Endothelial cell (in vitro differentiated cells): Measurements from ENCODE around the gene NEO1. TPM values are rescaled to one million over a fixed set of nuclear protein-coding genes. Genes with fewer than 3 reads are reported as not detected.
A peak's percentile ranks its signal among the peaks of the same experiment; 100 is the strongest.

Experiments used
- DNase-seq: peaks from one replicate; pipeline ENCODE4 v3.0.0; 2021; ENCODE audit warnings: low spot score
- H3K27ac Mint-ChIP-seq: one replicate; pipeline ENCODE4 v1.8.0; 2021; ENCODE audit warnings: mixed read lengths, inconsistent platforms; ENCODE audit not compliant: unreplicated experiment
- H3K27me3 Mint-ChIP-seq: one replicate; pipeline ENCODE4 v1.8.0; 2021; ENCODE audit warnings: mild to moderate bottlenecking, moderate library complexity, mixed read lengths, inconsistent platforms; ENCODE audit not compliant: unreplicated experiment
- H3K36me3 Mint-ChIP-seq: one replicate; pipeline ENCODE4 v1.8.0; 2021; ENCODE audit warnings: mild to moderate bottlenecking, low read depth, mixed read lengths, inconsistent platforms; ENCODE audit not compliant: unreplicated experiment
- H3K4me1 Mint-ChIP-seq: one replicate; pipeline ENCODE4 v1.8.0; 2021; ENCODE audit warnings: mild to moderate bottlenecking, mixed read lengths, inconsistent platforms; ENCODE audit not compliant: unreplicated experiment
- H3K4me3 Mint-ChIP-seq: one replicate; pipeline ENCODE4 v1.8.0; 2021; ENCODE audit warnings: mild to moderate bottlenecking, mixed read lengths, inconsistent platforms; ENCODE audit not compliant: unreplicated experiment
- H3K9me3 Mint-ChIP-seq: one replicate; pipeline ENCODE4 v1.8.0; 2021; ENCODE audit warnings: mixed read lengths, inconsistent platforms; ENCODE audit not compliant: unreplicated experiment
- CTCF ChIP-seq: fragments of 200-600 bp; sonication (generic); IDR thresholded peaks from one replicate; pipeline ENCODE4 v1.5.0; 2021; ENCODE audit warnings: antibody characterized with exemption; ENCODE audit not compliant: unreplicated experiment
- total RNA-seq: library from RNA; stranded (reverse); fragmentation: NEBNext Ultra II Directional; extraction: Animal tissue kit (Norgen Biotek cat#: 25700); gene quantifications from one replicate; pipeline ENCODE4 v1.2.1, GENCODE V29; 2021; ENCODE audit not compliant: unreplicated experiment

NEO1 gene
- total RNA-seq, 1 donor from 2014 or later: 140 TPM

- no peaks in the 10 kb centered on the region for H3K36me3 Mint-ChIP-seq
- TF ChIP-seq CTCF: no peak
- no peaks in the 10 kb centered on the region for H3K27me3 Mint-ChIP-seq
- no peaks in the 10 kb centered on the region for H3K9me3 Mint-ChIP-seq
- no peak overlapping the region for H3K27ac Mint-ChIP-seq
- no peak overlapping the region for H3K4me3 Mint-ChIP-seq
- DNase-seq: no peak
- H3K4me1 Mint-ChIP-seq: no peaks in the 10 kb centered on the region
Measured at GRCh38 chr15:73069109-73069508, 16.8 kb downstream of the NEO1 start.

- TF ChIP-seq CTCF: no peak
- Mint-ChIP-seq H3K9me3 (no peaks in the 10 kb centered on the region), H3K4me1 (peaks cover 12% of the 10 kb centered on the region), H3K36me3 (no peaks in the 10 kb centered on the region), H3K27me3 (no peaks in the 10 kb centered on the region), H3K27ac (no peak overlapping the region), H3K4me3 (no peak overlapping the region)
- DNase-seq: no peak
Measured at GRCh38 chr15:73072894-73073293, 20.6 kb downstream of the NEO1 start.

DNA sequence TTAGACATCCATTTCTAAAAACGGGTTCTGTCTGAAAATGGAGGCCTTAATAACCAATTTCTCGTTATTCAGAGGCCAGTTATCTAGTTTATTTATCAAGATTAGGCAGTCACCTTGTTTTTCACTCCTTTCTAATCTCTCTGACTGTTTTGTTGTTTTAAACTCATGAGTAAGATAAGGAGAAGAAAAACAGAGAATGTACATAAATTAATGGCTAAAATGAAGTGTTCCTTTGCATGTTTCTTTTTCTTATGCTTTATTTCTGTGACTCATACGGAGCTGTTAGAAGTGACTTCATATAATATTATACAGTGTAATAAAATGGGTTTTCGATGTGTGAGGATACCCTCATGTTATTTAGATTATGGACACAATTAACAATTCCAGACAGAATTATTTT lies 22.0 kb downstream of the NEO1 start:
- DNase-seq: no peak
- Mint-ChIP-seq H3K27ac (no peak overlapping the region), H3K27me3 (no peaks in the 10 kb centered on the region), H3K36me3 (no peaks in the 10 kb centered on the region), H3K9me3 (no peaks in the 10 kb centered on the region), H3K4me1 (peaks cover 23% of the 10 kb centered on the region), H3K4me3 (no peak overlapping the region)
- no peak for TF ChIP-seq CTCF

- DNase-seq: no peak
- no peaks in the 10 kb centered on the region for H3K36me3 Mint-ChIP-seq
- no peaks in the 10 kb centered on the region for H3K9me3 Mint-ChIP-seq
- no peak overlapping the region for H3K27ac Mint-ChIP-seq
- TF ChIP-seq CTCF: no peak
- no peak overlapping the region for H3K4me3 Mint-ChIP-seq
- no peaks in the 10 kb centered on the region for H3K27me3 Mint-ChIP-seq
- peaks cover 32% of the 10 kb centered on the region for H3K4me1 Mint-ChIP-seq
Measured at GRCh38 chr15:73075160-73075859, 23.0 kb downstream of the NEO1 start.

- Mint-ChIP-seq H3K4me1 (peaks cover 46% of the 10 kb centered on the region), H3K36me3 (no peaks in the 10 kb centered on the region), H3K27ac (peak overlapping the region; percentile 90), H3K9me3 (no peaks in the 10 kb centered on the region), H3K27me3 (no peaks in the 10 kb centered on the region), H3K4me3 (no peak overlapping the region)
- TF ChIP-seq CTCF: no peak
- no peak for DNase-seq
Measured at GRCh38 chr15:73078291-73078690, 26.0 kb downstream of the NEO1 start.
